ENCODE results near the gene FYTTD1.

Gene FYTTD1

GRCh38 chr3:197807969-197808587 is 58.4 kb downstream of the FYTTD1 start:
- no peak overlapping the region for H3K4me3 ChIP-seq (ENCODE audit: low read length)
- no peak overlapping the region for H3K27ac ChIP-seq (ENCODE audit: low read depth, low read length)
- 94% methylated on average over 3 of the region's 4 CpGs for WGBS
- H3K9me3 ChIP-seq (ENCODE audit: insufficient read depth, low read depth, low read length): no peaks in the 10 kb centered on the region
- H3K27me3 ChIP-seq (ENCODE audit: insufficient read depth, low read length): no peaks in the 10 kb centered on the region
- no peaks in the 10 kb centered on the region; the same call in 1 of the 2 replicates for H3K4me1 ChIP-seq (ENCODE audit: insufficient read depth, low read length)
- H3K9ac ChIP-seq (ENCODE audit: low read depth, low read length): no peak overlapping the region
- no peaks in the 10 kb centered on the region for H3K36me3 ChIP-seq (ENCODE audit: insufficient read depth, low read length)

- H3K9ac ChIP-seq (ENCODE audit: low read depth, low read length): no peak overlapping the region
- 95% methylated on average over 1 of the region's 2 CpGs for WGBS
- no peaks in the 10 kb centered on the region for H3K9me3 ChIP-seq (ENCODE audit: insufficient read depth, low read depth, low read length)
- H3K4me1 ChIP-seq (ENCODE audit: insufficient read depth, low read length): no peaks in the 10 kb centered on the region; the same call in none of the 2 replicates
- H3K36me3 ChIP-seq (ENCODE audit: insufficient read depth, low read length): no peaks in the 10 kb centered on the region
- H3K27ac ChIP-seq (ENCODE audit: low read depth, low read length): no peak overlapping the region
- no peak overlapping the region for H3K4me3 ChIP-seq (ENCODE audit: low read length)
- no peaks in the 10 kb centered on the region for H3K27me3 ChIP-seq (ENCODE audit: insufficient read depth, low read length)
These were observed 59.8 kb downstream of the FYTTD1 start for GRCh38 chr3:197809356-197810020.

- Histone ChIP-seq H3K27me3 (ENCODE audit: insufficient read depth, low read length) (no peaks in the 10 kb centered on the region), H3K9ac (ENCODE audit: low read depth, low read length) (no peak overlapping the region), H3K36me3 (ENCODE audit: insufficient read depth, low read length) (no peaks in the 10 kb centered on the region), H3K4me1 (ENCODE audit: insufficient read depth, low read length) (peaks cover 9% of the 10 kb centered on the region), H3K4me3 (ENCODE audit: low read length) (no peak overlapping the region), H3K27ac (ENCODE audit: low read depth, low read length) (no peak overlapping the region), H3K9me3 (ENCODE audit: insufficient read depth, low read depth, low read length) (no peaks in the 10 kb centered on the region)
- WGBS: 95% methylated on average over 5 of the region's 6 CpGs
These were observed 61.2 kb downstream of the FYTTD1 start for GRCh38 chr3:197810901-197811300.

GRCh38 chr3:197811343-197811742 is 61.7 kb downstream of the FYTTD1 start:
- no peak overlapping the region for H3K27ac ChIP-seq (ENCODE audit: low read depth, low read length)
- no peaks in the 10 kb centered on the region for H3K9me3 ChIP-seq (ENCODE audit: insufficient read depth, low read depth, low read length)
- H3K27me3 ChIP-seq (ENCODE audit: insufficient read depth, low read length): no peaks in the 10 kb centered on the region
- H3K9ac ChIP-seq (ENCODE audit: low read depth, low read length): no peak overlapping the region
- WGBS: 93% methylated on average over 3 of the region's 3 CpGs
- H3K36me3 ChIP-seq (ENCODE audit: insufficient read depth, low read length): no peaks in the 10 kb centered on the region
- H3K4me1 ChIP-seq (ENCODE audit: insufficient read depth, low read length): peaks cover 9% of the 10 kb centered on the region
- H3K4me3 ChIP-seq (ENCODE audit: low read length): no peak overlapping the region

GRCh38 chr3:197814372-197814771 is 64.7 kb downstream of the FYTTD1 start:
- Histone ChIP-seq H3K27ac (ENCODE audit: low read depth, low read length) (no peak overlapping the region), H3K4me3 (ENCODE audit: low read length) (no peak overlapping the region), H3K9me3 (ENCODE audit: insufficient read depth, low read depth, low read length) (no peaks in the 10 kb centered on the region), H3K36me3 (ENCODE audit: insufficient read depth, low read length) (0 out of 2 replicates have a peak, but pooled peaks cover 6% of the 10 kb centered on the region), H3K9ac (ENCODE audit: low read depth, low read length) (no peak overlapping the region), H3K4me1 (ENCODE audit: insufficient read depth, low read length) (peaks cover 9% of the 10 kb centered on the region), H3K27me3 (ENCODE audit: insufficient read depth, low read length) (no peaks in the 10 kb centered on the region)
- WGBS: 77% methylated on average over 4 of the region's 4 CpGs

GRCh38 chr3:197820550-197821335 is 71.1 kb downstream of the FYTTD1 start:
- H3K4me3 ChIP-seq (ENCODE audit: low read length): no peak overlapping the region
- no peak overlapping the region for H3K9ac ChIP-seq (ENCODE audit: low read depth, low read length)
- no peaks in the 10 kb centered on the region for H3K4me1 ChIP-seq (ENCODE audit: insufficient read depth, low read length)
- H3K36me3 ChIP-seq (ENCODE audit: insufficient read depth, low read length): peaks cover 49% of the 10 kb centered on the region
- H3K9me3 ChIP-seq (ENCODE audit: insufficient read depth, low read depth, low read length): no peaks in the 10 kb centered on the region
- no peak overlapping the region for H3K27ac ChIP-seq (ENCODE audit: low read depth, low read length)
- WGBS: 92% methylated on average over 8 of the region's 8 CpGs
- H3K27me3 ChIP-seq (ENCODE audit: insufficient read depth, low read length): no peaks in the 10 kb centered on the region

GRCh38 chr3:197829397-197830045 is 79.8 kb downstream of the FYTTD1 start:
- 98% methylated on average over 3 of the region's 3 CpGs for WGBS
- H3K4me3 ChIP-seq (ENCODE audit: low read length): no peak overlapping the region
- H3K36me3 ChIP-seq (ENCODE audit: insufficient read depth, low read length): peaks cover 83% of the 10 kb centered on the region
- H3K27me3 ChIP-seq (ENCODE audit: insufficient read depth, low read length): no peaks in the 10 kb centered on the region
- no peaks in the 10 kb centered on the region for H3K9me3 ChIP-seq (ENCODE audit: insufficient read depth, low read depth, low read length)
- H3K27ac ChIP-seq (ENCODE audit: low read depth, low read length): no peak overlapping the region
- no peak overlapping the region for H3K9ac ChIP-seq (ENCODE audit: low read depth, low read length)
- H3K4me1 ChIP-seq (ENCODE audit: insufficient read depth, low read length): no peaks in the 10 kb centered on the region

GRCh38 chr3:197830308-197830966 is 80.8 kb downstream of the FYTTD1 start:
- 86% methylated on average over 6 of the region's 6 CpGs for WGBS
- no peaks in the 10 kb centered on the region for H3K27me3 ChIP-seq (ENCODE audit: insufficient read depth, low read length)

GRCh38 chr3:197830967-197831313 is 81.3 kb downstream of the FYTTD1 start:
- H3K36me3 ChIP-seq (ENCODE audit: insufficient read depth, low read length): peaks cover 90% of the 10 kb centered on the region
- no peaks in the 10 kb centered on the region for H3K9me3 ChIP-seq (ENCODE audit: insufficient read depth, low read depth, low read length)
- no peak overlapping the region for H3K27ac ChIP-seq (ENCODE audit: low read depth, low read length)
- no peak overlapping the region for H3K4me3 ChIP-seq (ENCODE audit: low read length)
- no peak overlapping the region for H3K9ac ChIP-seq (ENCODE audit: low read depth, low read length)
- no peaks in the 10 kb centered on the region for H3K4me1 ChIP-seq (ENCODE audit: insufficient read depth, low read length)
- H3K27me3 ChIP-seq (ENCODE audit: insufficient read depth, low read length): no peaks in the 10 kb centered on the region
- WGBS: 95% methylated on average over 8 of the region's 8 CpGs

More at GRCh38 chr3:197830308-197830966, 80.8 kb downstream of the FYTTD1 start:
- peaks cover 85% of the 10 kb centered on the region for H3K36me3 ChIP-seq (ENCODE audit: insufficient read depth, low read length)
- H3K27ac ChIP-seq (ENCODE audit: low read depth, low read length): no peak overlapping the region
- H3K9me3 ChIP-seq (ENCODE audit: insufficient read depth, low read depth, low read length): no peaks in the 10 kb centered on the region
- no peak overlapping the region for H3K9ac ChIP-seq (ENCODE audit: low read depth, low read length)
- H3K4me1 ChIP-seq (ENCODE audit: insufficient read depth, low read length): no peaks in the 10 kb centered on the region
- H3K4me3 ChIP-seq (ENCODE audit: low read length): no peak overlapping the region

- no peaks in the 10 kb centered on the region for H3K4me1 ChIP-seq (ENCODE audit: insufficient read depth, low read length)
- no peak overlapping the region for H3K9ac ChIP-seq (ENCODE audit: low read depth, low read length)
- whole genome bisulfite sequencing: 93% methylated on average over 8 of the region's 8 CpGs
- H3K36me3 ChIP-seq (ENCODE audit: insufficient read depth, low read length): peaks cover 94% of the 10 kb centered on the region
- H3K27ac ChIP-seq (ENCODE audit: low read depth, low read length): no peak overlapping the region
- H3K4me3 ChIP-seq (ENCODE audit: low read length): no peak overlapping the region
- H3K27me3 ChIP-seq (ENCODE audit: insufficient read depth, low read length): no peaks in the 10 kb centered on the region
- no peaks in the 10 kb centered on the region for H3K9me3 ChIP-seq (ENCODE audit: insufficient read depth, low read depth, low read length)
These were observed 84.4 kb downstream of the FYTTD1 start for GRCh38 chr3:197833930-197834715.

Measured in HUES64 (cell line).